Heart left ventricle (tissue), 16 donors: ENCODE measurements around the gene UBR2. TPM values are rescaled to one million over a fixed set of nuclear protein-coding genes. Genes with fewer than 3 reads are reported as not detected.
"Not testable (repeated sequence)": the region's sequence is repeated elsewhere in the genome, so short reads cannot be mapped to it uniquely, and the experiment has no call there.

Source experiments
- ATAC-seq, 4 donors: fragments of 200-7000 bp; cut with Tn5 transposase; one replicate each; pipeline ENCODE4 v1.9.1; 2020 to 2022; ENCODE audit warnings: moderate library complexity in 4 of 4, mild to moderate bottlenecking in 3 of 4, moderate number of reproducible peaks in 1 of 4
- DNase-seq, 5 donors: peaks; one replicate each; pipeline ENCODE4 v3.0.0-alpha.2; 2020
- H3K27ac ChIP-seq, 12 donors: fragments of 200-600 bp; sonication (generic) in 4 of 12; one replicate each; pipeline versions ENCODE4 v1.5.0 to v1.8.0; 2016 to 2022; ENCODE audit warnings: mild to moderate bottlenecking in 2 of 12
- H3K27me3 ChIP-seq, 9 donors: fragments of 200-600 bp; sonication (generic) in 2 of 9; one replicate each; pipeline versions ENCODE4 v1.5.1 to v1.8.0; 2016 to 2022; ENCODE audit warnings: mild to moderate bottlenecking in 3 of 9
- H3K36me3 ChIP-seq, 9 donors: fragments of 200-600 bp; sonication (generic) in 2 of 9; one replicate each; pipeline versions ENCODE4 v1.5.0 to v1.8.0; 2018 to 2022; ENCODE audit warnings: mild to moderate bottlenecking in 2 of 9
- H3K4me1 ChIP-seq, 12 donors: fragments of 200-600 bp; sonication (generic) in 4 of 12; one replicate each; pipeline versions ENCODE4 v1.5.0 to v1.8.0; 2016 to 2022; ENCODE audit warnings: mild to moderate bottlenecking in 3 of 12
- H3K4me3 ChIP-seq, 12 donors: fragments of 200-600 bp; sonication (generic) in 4 of 12; one replicate each; pipeline versions ENCODE4 v1.5.0 to v1.8.0; 2017 to 2022; ENCODE audit warnings: mild to moderate bottlenecking in 9 of 12, moderate library complexity in 4 of 12
- H3K9me3 ChIP-seq, 12 donors: fragments of 200-600 bp; sonication (generic) in 4 of 12; one replicate each; pipeline versions ENCODE4 v1.5.0 to v1.8.0; 2016 to 2022; ENCODE audit warnings: mild to moderate bottlenecking in 1 of 12
- POLR2A ChIP-seq, 2 donors: fragments of 450-650 bp; IDR thresholded peaks; one replicate each; pipeline ENCODE4 v1.6.1; 2017; ENCODE audit warnings: antibody characterized with exemption in 2 of 2, mild to moderate bottlenecking in 2 of 2, moderate library complexity in 2 of 2
- WGBS, 4 donors: extraction: QIAGEN DNeasy Blood & Tissue Kit in 2 of 4; methylation state at CpG; one replicate each; pipeline versions ENCODE4 v1.1.5 to v1.1.7; 2013 to 2018; 5-methylcytosine and 5-hydroxymethylcytosine counted together
- intact Hi-C, 10 donors: fragments of 100-400 bp; cut with DNase I; formaldehyde crosslinking; loops; one replicate each; pipeline versions ENCODE4 v1.11.1 to v1.14.2; 2022
- polyA plus RNA-seq, 2 donors: library from polyadenylated mRNA; stranded (reverse); fragments of 200-250 nt; gene quantifications; one replicate each; pipeline ENCODE4 v1.2.3, GENCODE V29; 2013
- total RNA-seq, 9 donors: library from RNA; depleted of rRNA in 2 of 9; stranded (reverse); fragments of >200 nt in 2 of 9; fragmentation: NEBNext Ultra II Directional in 3 of 9; extraction: Animal tissue kit (Norgen Biotek cat#: 25700) in 3 of 9; gene quantifications; one replicate each; pipeline versions ENCODE4 v1.1.0 to v1.2.4, GENCODE V29; 2016 to 2023
- TF ChIP-seq, protein P1 (sequence below), 12 donors: fragments of 200-600 bp; sonication (generic) in 4 of 12; IDR thresholded peaks; one replicate each; pipeline versions ENCODE4 v1.5.0 to v1.8.0; 2018 to 2022; ENCODE audit warnings: antibody characterized with exemption in 12 of 12, mild to moderate bottlenecking in 5 of 12
- donor health status: ischemic (EF 13 %, LVEDD 7.1; RV severe dilation, severe dysfunction).
- donor health status: healthy with polysubstance abuse.
- donor health status: DM: no; HTN: yes; CAD: no.
- donor health status: DM: no; HTN: no; CAD: no.
- donor health status: ischemic (EF 25% LVEDD 6.9; RV normal size, moderate dysfunction).
- donor health status: ischemic (EF 25% LVEDD 5.7; RV mildly dilated, moderate dysfunction).
- donor health status: healthy.
- donor health status: DM: yes; HTN: yes; CAD: no.
- donor health status: ischemic (EF 35%, LVEDD 5.7; RV mildly dilated, moderate dysfunction).
- donor health status: nonischemic (EF 11% LVEDD 7.7; RV severe dilation, severe dysfunction).
- donor health status: DM: yes; HTN: yes; CAD: no.
- donor health status: PGD.
- donor health status: ischemic (EF 29% LVEDD 5.4; RV normal size, mild dysfunction).
- donor health status: nonischemic (EF 23%, LVEDD 6.1; RV moderate dilation, normal function).

The UBR2 gene
- total and polyA plus RNA-seq, 11 donors: 9.9 to 35.9 (median 30.1) TPM

DNA sequence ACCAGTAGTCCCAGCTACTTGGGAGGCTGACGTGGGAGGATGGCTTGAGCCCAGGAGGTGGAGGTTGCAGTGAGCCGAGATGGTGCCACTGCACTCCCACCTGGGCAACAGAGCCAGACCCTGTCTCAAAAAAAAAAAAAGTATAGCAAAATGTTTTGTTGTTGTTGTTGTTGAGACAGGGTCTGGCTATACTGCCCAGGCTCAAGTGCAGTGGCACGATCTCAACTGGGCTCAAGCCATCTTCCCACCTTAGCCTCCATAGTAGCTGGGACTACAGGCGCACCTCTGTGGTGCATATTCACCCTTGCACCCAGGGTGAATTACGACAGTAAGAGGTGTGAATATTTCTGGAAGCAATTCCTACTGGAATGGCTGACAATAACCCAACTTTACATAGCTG lies 11.4 kb upstream of the UBR2 start:
- intact Hi-C loops: no loop called here
- H3K9me3 ChIP-seq: no peaks in the 10 kb centered on the region
- peaks cover 0 to 14% (median 4%) of the 10 kb centered on the region in 12 donors for H3K4me1 ChIP-seq
- TF ChIP-seq, protein P1, sequence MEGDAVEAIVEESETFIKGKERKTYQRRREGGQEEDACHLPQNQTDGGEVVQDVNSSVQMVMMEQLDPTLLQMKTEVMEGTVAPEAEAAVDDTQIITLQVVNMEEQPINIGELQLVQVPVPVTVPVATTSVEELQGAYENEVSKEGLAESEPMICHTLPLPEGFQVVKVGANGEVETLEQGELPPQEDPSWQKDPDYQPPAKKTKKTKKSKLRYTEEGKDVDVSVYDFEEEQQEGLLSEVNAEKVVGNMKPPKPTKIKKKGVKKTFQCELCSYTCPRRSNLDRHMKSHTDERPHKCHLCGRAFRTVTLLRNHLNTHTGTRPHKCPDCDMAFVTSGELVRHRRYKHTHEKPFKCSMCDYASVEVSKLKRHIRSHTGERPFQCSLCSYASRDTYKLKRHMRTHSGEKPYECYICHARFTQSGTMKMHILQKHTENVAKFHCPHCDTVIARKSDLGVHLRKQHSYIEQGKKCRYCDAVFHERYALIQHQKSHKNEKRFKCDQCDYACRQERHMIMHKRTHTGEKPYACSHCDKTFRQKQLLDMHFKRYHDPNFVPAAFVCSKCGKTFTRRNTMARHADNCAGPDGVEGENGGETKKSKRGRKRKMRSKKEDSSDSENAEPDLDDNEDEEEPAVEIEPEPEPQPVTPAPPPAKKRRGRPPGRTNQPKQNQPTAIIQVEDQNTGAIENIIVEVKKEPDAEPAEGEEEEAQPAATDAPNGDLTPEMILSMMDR (IDR thresholded peaks at IDR 0.05): no peak
- TF ChIP-seq POLR2A (IDR thresholded peaks at IDR 0.05): no peak
- DNase-seq: no peak
- no peaks in the 10 kb centered on the region for H3K36me3 ChIP-seq
- no peak overlapping the region for H3K4me3 ChIP-seq
- peaks cover 0 to 4% (median 0%) of the 10 kb centered on the region in 9 donors for H3K27me3 ChIP-seq
- no peak overlapping the region for H3K27ac ChIP-seq
- no peak for ATAC-seq
- 77 to 94% (median 88%) methylated on average over 5 of the region's 5 CpGs for WGBS, 4 donors

DNA sequence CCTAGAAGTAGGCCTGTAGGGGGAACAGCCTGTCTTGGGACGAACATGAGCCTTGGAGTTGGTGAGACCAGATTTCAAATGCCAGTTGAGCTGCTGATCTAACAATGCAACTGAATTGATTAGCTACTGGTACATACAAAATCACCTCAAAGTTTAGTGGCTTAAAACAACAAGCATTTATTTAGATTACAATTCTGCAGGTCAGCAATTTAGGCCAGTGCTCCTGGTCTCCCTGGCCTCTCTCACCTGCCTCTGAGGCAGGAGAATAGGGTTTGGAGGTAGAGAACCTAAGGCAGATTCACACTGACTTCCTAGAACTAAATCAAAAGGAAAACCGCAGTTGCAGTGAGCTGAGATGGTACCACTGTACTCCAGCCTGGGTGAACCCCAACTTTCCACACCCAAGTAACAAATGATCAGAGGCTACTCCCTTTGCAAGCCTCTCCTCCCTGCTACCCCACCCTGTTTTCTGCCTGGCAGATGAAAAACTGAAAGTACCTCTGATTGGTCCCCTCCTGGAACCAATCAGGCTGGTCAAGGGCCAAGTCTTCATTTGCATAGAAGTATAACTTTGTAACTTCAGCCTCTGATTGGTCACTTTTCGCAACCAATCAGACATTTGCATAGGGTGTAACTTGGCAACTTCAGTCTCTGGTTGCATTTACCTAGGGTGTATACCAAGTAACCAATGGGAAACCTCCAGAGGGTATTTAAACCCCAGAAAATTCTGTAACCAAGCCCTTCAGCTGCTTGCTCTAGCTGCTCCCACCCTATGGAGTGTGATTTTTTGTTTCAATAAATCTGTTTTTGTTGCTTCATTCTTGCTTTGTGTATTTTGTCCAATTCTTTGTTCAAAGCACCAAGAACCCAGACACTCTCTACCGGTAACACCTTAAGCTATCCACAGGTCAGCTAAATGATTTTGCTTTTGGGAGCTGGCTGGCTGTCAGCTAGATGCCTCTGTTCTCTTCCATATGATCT lies 8.1 kb upstream of the UBR2 start:
- 95 to 98% (median 96%) methylated on average over 4 of the region's 4 CpGs for WGBS, 4 donors
- TF ChIP-seq, protein P1 (IDR thresholded peaks at IDR 0.05): no peak
- intact Hi-C loops: no loop called here
- Histone ChIP-seq H3K4me3 (no peak overlapping the region), H3K4me1 (peaks cover 0 to 8% (median 2%) of the 10 kb centered on the region in 12 donors), H3K27me3 (peaks cover 0 to 4% (median 0%) of the 10 kb centered on the region in 9 donors), H3K27ac (no peak overlapping the region), H3K36me3 (no peaks in the 10 kb centered on the region), H3K9me3 (no peaks in the 10 kb centered on the region)
- DNase-seq (no peak), ATAC-seq (no peak)

DNA sequence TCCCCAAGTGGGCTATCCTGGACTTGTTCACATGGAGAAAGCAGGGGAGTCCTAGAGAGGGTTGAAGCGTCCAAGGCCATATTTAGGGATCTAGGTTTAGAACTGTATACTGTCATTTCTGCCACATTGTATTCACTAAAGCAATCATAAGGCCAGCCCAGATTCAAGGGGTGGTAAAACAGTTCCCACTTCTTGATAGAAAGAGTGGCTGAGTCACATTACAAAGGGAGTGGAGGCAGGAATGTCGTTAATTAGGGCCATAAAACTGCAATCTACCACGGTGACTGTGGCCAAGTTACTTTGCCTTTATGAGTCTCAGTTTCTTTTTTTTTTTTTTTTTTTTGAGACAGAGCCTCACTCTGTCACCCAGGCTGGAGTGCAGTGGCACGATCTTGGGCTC lies 7.4 kb upstream of the UBR2 start:
- Histone ChIP-seq H3K27me3 (peaks cover 0 to 4% (median 0%) of the 10 kb centered on the region in 9 donors), H3K9me3 (no peaks in the 10 kb centered on the region), H3K4me1 (peaks cover 0 to 8% (median 2%) of the 10 kb centered on the region in 12 donors), H3K27ac (no peak overlapping the region), H3K4me3 (no peak overlapping the region), H3K36me3 (no peaks in the 10 kb centered on the region)
- TF ChIP-seq, protein P1 (IDR thresholded peaks at IDR 0.05): no peak
- no peak for TF ChIP-seq POLR2A (IDR thresholded peaks at IDR 0.05)
- no peak for DNase-seq
- ATAC-seq: no peak
- intact Hi-C loops: no loop called here
- 88 to 91% (median 90%) methylated on average over 4 of the region's 4 CpGs for WGBS, 4 donors

DNA sequence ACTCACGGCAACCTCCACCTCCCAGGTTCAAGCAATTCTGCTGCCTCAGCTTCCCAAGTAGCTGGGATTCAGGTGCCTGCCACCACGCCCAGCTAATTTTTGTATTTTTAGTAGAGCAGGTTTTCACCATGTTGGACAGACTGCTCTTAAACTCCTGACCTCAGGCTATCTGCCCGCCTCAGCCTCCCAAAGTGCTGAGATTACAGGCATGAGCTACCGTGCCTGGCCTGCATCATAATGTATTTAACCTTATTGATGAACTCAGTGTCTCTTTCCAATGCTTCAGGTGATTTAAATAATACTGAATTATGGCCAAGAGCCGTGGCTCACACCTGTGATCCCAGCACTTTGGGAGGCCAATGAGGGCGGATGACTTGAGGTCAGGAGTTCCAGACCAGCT lies 4.6 kb upstream of the UBR2 start:
- intact Hi-C loops: not testable (repeated sequence)

More for the DNA sequence above, 4.6 kb upstream of the UBR2 start:
- WGBS, 4 donors: 85 to 92% (median 87%) methylated on average over 6 of the region's 6 CpGs
- H3K4me3 ChIP-seq, H3K4me1 ChIP-seq, H3K36me3 ChIP-seq, H3K27ac ChIP-seq, ATAC-seq, H3K27me3 ChIP-seq, DNase-seq, H3K9me3 ChIP-seq: not testable (repeated sequence)
